Testis (tissue), 2 donors: ENCODE results near the gene FOXC1.

Experiments used
- CTCF ChIP-seq, 3 experiments: fragments of 450-650 bp in 2 of 3; fragments of 200-600 bp in 1 of 3; sonication (generic) in 1 of 3; IDR thresholded peaks; one replicate each; pipeline ENCODE4 v1.5.1; 2016 to 2019; ENCODE audit warnings: antibody characterized with exemption in 3 of 3, mild to moderate bottlenecking in 2 of 3, moderate library complexity in 1 of 3
- POLR2A ChIP-seq: fragments of 450-650 bp; IDR thresholded peaks from one replicate; pipeline ENCODE4 v1.6.1; 2017; ENCODE audit warnings: antibody characterized with exemption, mild to moderate bottlenecking, moderate library complexity

- no peak for TF ChIP-seq CTCF (IDR thresholded peaks at IDR 0.05)
- TF ChIP-seq POLR2A, result no peak
Observed at GRCh38 chr6:1592852-1593251, 16.9 kb upstream of the FOXC1 start.
